ENCODE results near the gene MDK. TPM values are rescaled to one million over a fixed set of nuclear protein-coding genes. Genes with fewer than 3 reads are reported as not detected.
A peak's percentile ranks its signal among the peaks of the same experiment; 100 is the strongest.

Gene MDK
- total RNA-seq, 1 donor from 2014 or later, result 24.7 TPM

DNA sequence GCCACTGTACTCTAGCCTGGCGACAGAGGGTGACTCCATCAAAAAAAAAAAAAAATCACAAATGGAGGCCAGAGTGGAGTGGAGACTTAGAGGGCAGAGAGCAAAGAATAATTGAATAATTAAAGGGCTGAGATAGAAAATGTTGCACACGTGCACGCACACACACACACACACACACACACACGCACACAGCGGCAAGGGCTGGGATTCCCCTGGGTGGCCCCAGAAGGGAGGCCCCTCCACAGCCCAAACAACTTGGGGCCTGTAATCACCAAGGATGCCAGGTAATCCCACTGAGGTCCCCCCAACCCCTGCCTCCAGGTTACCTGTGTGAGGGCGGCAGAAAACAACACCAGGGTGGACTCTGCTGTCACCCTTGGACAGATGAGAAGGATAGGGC, 46.2 kb upstream of the MDK start:
- no peak for DNase-seq
- ATAC-seq, result no peak
- no peaks in the 10 kb centered on the region for H3K36me3 ChIP-seq
- no peak overlapping the region for H3K4me3 ChIP-seq
- TF ChIP-seq, protein P1, sequence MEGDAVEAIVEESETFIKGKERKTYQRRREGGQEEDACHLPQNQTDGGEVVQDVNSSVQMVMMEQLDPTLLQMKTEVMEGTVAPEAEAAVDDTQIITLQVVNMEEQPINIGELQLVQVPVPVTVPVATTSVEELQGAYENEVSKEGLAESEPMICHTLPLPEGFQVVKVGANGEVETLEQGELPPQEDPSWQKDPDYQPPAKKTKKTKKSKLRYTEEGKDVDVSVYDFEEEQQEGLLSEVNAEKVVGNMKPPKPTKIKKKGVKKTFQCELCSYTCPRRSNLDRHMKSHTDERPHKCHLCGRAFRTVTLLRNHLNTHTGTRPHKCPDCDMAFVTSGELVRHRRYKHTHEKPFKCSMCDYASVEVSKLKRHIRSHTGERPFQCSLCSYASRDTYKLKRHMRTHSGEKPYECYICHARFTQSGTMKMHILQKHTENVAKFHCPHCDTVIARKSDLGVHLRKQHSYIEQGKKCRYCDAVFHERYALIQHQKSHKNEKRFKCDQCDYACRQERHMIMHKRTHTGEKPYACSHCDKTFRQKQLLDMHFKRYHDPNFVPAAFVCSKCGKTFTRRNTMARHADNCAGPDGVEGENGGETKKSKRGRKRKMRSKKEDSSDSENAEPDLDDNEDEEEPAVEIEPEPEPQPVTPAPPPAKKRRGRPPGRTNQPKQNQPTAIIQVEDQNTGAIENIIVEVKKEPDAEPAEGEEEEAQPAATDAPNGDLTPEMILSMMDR (IDR thresholded peaks at IDR 0.05), result no peak
- H3K27ac ChIP-seq, result no peak overlapping the region
- no peaks in the 10 kb centered on the region for H3K9me3 ChIP-seq
- H3K4me1 ChIP-seq, result peaks cover 35% of the 10 kb centered on the region
- peaks cover 32% of the 10 kb centered on the region for H3K27me3 ChIP-seq
- intact Hi-C loops (cut with DNase I), result no loop called here

DNA sequence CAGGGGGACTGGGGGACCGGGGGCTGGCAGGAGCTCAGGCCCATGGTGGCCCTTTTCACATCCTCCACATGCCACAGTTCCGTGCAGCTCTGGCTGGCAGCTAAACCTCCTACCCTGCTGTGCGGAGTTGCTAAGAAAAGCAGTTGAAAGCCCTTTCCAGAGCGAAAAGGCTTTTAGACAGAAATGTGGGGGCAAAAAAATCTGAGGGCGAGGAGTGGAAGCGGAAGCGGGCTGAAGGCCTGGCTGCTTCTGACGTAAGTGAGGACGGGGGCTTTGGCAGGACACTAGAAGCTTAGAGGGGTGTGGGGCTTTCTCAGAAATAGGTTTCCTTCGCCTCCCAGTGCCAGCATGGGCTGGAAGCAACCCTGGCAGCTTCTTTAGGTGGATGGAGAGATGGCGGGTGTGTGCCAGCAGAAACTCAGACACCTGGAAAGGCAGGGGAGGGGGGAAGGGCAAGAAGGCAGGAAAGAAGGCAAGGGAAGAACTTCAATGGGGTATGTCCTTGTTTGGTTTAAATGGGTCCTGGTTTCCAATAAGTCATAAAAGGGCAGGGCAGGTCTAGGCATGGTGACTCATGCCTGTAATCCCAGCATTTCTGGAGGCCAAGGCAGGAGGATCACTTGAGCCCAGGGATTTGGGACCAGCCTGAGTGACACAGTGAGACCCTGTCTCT, 45.4 kb upstream of the MDK start:
- Histone ChIP-seq H3K27me3 (peaks cover 32% of the 10 kb centered on the region), H3K9me3 (no peaks in the 10 kb centered on the region), H3K4me3 (no peak overlapping the region), H3K36me3 (no peaks in the 10 kb centered on the region), H3K27ac (no peak overlapping the region), H3K4me1 (peaks cover 35% of the 10 kb centered on the region)
- intact Hi-C loops (cut with DNase I), result no loop called here
- DNase-seq (no peak), ATAC-seq (no peak)
- TF ChIP-seq, protein P1 (IDR thresholded peaks at IDR 0.05), result no peak

DNA sequence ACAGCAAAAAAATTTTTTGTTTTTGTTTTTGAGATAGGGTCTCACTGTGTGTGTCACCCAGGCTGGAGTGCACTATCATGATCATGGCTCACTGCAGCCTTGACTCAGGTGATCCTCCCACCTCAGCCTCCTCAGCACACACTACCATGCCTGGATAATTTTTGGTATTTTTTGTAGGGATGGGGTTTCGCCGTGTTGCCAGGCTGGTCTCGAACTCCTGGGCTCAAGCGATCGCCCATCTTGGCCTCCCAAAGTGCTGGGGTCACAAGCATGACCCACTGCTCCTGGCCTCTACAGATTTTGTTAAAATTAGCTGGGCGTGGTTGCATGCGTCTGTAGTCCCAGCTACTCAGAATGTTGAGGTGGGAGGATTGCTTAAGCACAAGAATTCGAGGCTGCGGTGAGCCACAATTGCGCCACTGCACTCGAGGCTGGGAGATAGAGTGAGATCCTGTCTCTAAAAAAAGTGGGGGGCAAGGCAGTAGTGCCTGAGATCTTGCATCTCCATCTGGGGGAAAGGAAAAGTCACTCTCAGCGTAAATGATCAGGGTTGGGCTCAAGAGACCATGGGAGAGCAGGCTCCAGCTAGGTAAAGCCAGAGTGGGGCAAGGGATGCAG, 44.8 kb upstream of the MDK start:
- TF ChIP-seq, protein P1 (IDR thresholded peaks at IDR 0.05), result no peak
- Histone ChIP-seq H3K4me1 (peaks cover 35% of the 10 kb centered on the region), H3K4me3 (no peak overlapping the region), H3K27ac (no peak overlapping the region), H3K36me3 (no peaks in the 10 kb centered on the region), H3K27me3 (peaks cover 27% of the 10 kb centered on the region), H3K9me3 (no peaks in the 10 kb centered on the region)
- ATAC-seq (peak; percentile 52), DNase-seq (peak; percentile 85)
- intact Hi-C loops (cut with DNase I), result no loop called here

DNA sequence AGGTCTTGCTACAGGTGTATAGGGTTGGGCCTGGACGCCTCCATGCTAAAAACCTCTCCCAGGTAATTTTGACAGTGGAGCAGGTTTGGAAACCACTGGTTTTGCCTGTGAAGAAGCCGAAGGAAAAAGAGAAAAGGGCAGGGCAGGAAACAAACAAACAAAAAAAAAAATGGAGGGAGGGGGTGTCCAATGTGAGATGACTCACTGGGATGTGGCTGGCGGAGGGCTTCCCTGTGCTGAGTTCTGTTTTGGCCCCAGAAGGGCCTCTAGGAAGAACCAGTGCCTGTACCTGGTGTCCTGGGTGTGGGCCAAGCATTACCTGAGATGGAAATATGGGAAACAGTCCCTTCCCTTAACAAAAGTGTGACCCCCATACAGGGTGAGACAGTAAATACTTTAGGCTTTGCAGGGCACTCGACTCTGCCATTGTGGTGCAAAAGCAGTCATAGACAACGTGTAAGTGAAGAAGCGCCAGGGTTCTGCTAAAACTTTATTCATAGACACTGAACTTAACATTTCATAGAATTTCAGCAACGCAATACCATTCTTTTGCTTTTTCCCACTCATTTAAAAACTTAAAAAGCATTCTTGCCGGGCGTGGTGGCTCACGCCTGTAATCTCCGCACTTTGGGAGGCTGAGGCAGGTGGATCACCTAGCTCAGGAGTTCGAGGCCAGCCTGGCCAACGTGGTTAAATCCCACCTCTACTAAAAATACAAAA, 43.7 kb upstream of the MDK start:
- intact Hi-C loops (cut with DNase I), result no loop called here
- DNase-seq (no peak), ATAC-seq (no peak)
- Histone ChIP-seq H3K4me3 (no peak overlapping the region), H3K36me3 (no peaks in the 10 kb centered on the region), H3K4me1 (peaks cover 33% of the 10 kb centered on the region), H3K27me3 (peaks cover 17% of the 10 kb centered on the region), H3K9me3 (no peaks in the 10 kb centered on the region), H3K27ac (no peak overlapping the region)
- TF ChIP-seq, protein P1 (IDR thresholded peaks at IDR 0.05), result no peak

DNA sequence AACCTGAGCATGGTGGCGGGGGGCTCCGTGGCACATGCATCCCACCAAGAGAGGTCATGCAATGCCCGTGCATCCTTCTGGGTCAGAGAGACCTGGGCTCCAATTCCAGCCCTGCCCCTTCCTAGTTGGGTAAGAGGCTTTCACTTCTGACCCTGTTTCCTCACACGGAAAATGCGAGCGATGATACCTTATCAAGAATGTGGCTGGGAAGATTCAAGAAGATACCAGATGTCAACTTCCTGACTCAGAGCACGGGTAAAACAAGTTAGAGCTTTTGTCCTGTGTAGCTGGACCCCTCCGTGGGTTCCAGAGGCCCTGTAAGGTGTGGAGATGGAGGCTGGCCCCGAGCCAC, 42.9 kb upstream of the MDK start:
- intact Hi-C loops (cut with DNase I), result no loop called here
- Histone ChIP-seq H3K27me3 (peaks cover 9% of the 10 kb centered on the region), H3K9me3 (no peaks in the 10 kb centered on the region), H3K27ac (peak overlapping the region; percentile 58), H3K36me3 (no peaks in the 10 kb centered on the region), H3K4me1 (peaks cover 35% of the 10 kb centered on the region), H3K4me3 (peak overlapping the region; percentile 21)
- DNase-seq, result no peak
- TF ChIP-seq, protein P1 (IDR thresholded peaks at IDR 0.05), result no peak
- ATAC-seq, result no peak

All from upper lobe of right lung (tissue), 1 donor.